ENCODE results near the gene CPTP. TPM values are rescaled to one million over a fixed set of nuclear protein-coding genes. Genes with fewer than 3 reads are reported as not detected.
A peak's percentile ranks its signal among the peaks of the same experiment; 100 is the strongest.

The CPTP gene
- total RNA-seq, 1 experiment from 2014 or later, result 52.2 TPM

- POLR2A ChIA-PET, result no interaction called here
- Histone ChIP-seq H3K4me3 (ENCODE audit: low read depth in 2 of 2, low read length in 2 of 2) (no peak overlapping the region), H3K36me3 (ENCODE audit: control insufficient read depth, insufficient read depth, low read length) (no peaks in the 10 kb centered on the region), H3K27ac (ENCODE audit: low read length) (no peak overlapping the region), H3K9me3 (ENCODE audit: control insufficient read depth, insufficient read depth, low read depth, low read length) (no peaks in the 10 kb centered on the region), H3K4me1 (ENCODE audit: control insufficient read depth, insufficient read depth, low read length) (peaks cover 12% of the 10 kb centered on the region), H3K27me3 (ENCODE audit: control insufficient read depth, insufficient read depth, low read length) (no peaks in the 10 kb centered on the region)
- no peak for DNase-seq (ENCODE audit: low read depth, low spot score)
- in situ Hi-C loops (cut with HindIII; ENCODE audit: low pct_unique_long_range_greater_than_20kb, low sequenced_read_pairs), result no loop called here
- peak; percentile 86 for ATAC-seq
- intact Hi-C loops (cut with micrococcal nuclease; ENCODE audit: unreplicated experiment), result no loop called here
- no TSS peak for BruUV-seq (replicated peaks)
- CTCF ChIA-PET, result interaction anchor here (0.6 to 1.1 kb wide), 8 partner anchors 9 to 369 kb away, joined by 3 to 11 read pairs (median 6); partner anchors contain the start of gene ISG15
- TF ChIP-seq SIN3A (IDR thresholded peaks at IDR 0.05; ENCODE audit: borderline replicate concordance, insufficient read depth, low read depth, low read length), result no peak
- TF ChIP-seq CTCF (IDR thresholded peaks at IDR 0.05), result peak; percentile 87
Observed at GRCh38 chr1:1291548-1292441, 32.8 kb upstream of the CPTP start.

GRCh38 chr1:1292442-1292779, 32.2 kb upstream of the CPTP start:
- intact Hi-C loops (cut with micrococcal nuclease; ENCODE audit: unreplicated experiment), result no loop called here
- no TSS peak for BruUV-seq (replicated peaks)

More at GRCh38 chr1:1292442-1292779, 32.2 kb upstream of the CPTP start:
- ATAC-seq (no peak), DNase-seq (ENCODE audit: low read depth, low spot score) (no peak)
- ChIA-PET POLR2A (no interaction called here), CTCF (interaction anchor here (0.7 to 1.1 kb wide), 3 partner anchors 8 to 279 kb away, joined by 3 to 8 read pairs (median 3); partner anchors contain the start of gene ISG15)
- H3K27me3 ChIP-seq (ENCODE audit: control insufficient read depth, insufficient read depth, low read length), result no peaks in the 10 kb centered on the region
- H3K4me3 ChIP-seq (ENCODE audit: low read depth in 2 of 2, low read length in 2 of 2), result no peak overlapping the region
- H3K4me1 ChIP-seq (ENCODE audit: control insufficient read depth, insufficient read depth, low read length), result peaks cover 12% of the 10 kb centered on the region
- in situ Hi-C loops (cut with HindIII; ENCODE audit: low pct_unique_long_range_greater_than_20kb, low sequenced_read_pairs), result no loop called here
- no peak overlapping the region for H3K27ac ChIP-seq (ENCODE audit: low read length)
- H3K36me3 ChIP-seq (ENCODE audit: control insufficient read depth, insufficient read depth, low read length), result no peaks in the 10 kb centered on the region
- TF ChIP-seq SIN3A (IDR thresholded peaks at IDR 0.05; ENCODE audit: borderline replicate concordance, insufficient read depth, low read depth, low read length) (no peak), TCF7L2 (IDR thresholded peaks at IDR 0.05; ENCODE audit: low read depth, low read length) (no peak), POLR2AphosphoS5 (IDR thresholded peaks at IDR 0.05; ENCODE audit: low read depth, low read length) (no peak), CTCF (IDR thresholded peaks at IDR 0.05) (no peak), REST (IDR thresholded peaks at IDR 0.05; ENCODE audit: insufficient read depth in 1 of 2, low read depth in 2 of 2, low read length in 1 of 2) (no peak)
- no peaks in the 10 kb centered on the region for H3K9me3 ChIP-seq (ENCODE audit: control insufficient read depth, insufficient read depth, low read depth, low read length)
